ENCODE data around the gene NCKAP5.

Gene NCKAP5

GRCh38 chr2:132668189-132668823, 900.0 kb downstream of the NCKAP5 start:
- TF ChIP-seq, protein P1, sequence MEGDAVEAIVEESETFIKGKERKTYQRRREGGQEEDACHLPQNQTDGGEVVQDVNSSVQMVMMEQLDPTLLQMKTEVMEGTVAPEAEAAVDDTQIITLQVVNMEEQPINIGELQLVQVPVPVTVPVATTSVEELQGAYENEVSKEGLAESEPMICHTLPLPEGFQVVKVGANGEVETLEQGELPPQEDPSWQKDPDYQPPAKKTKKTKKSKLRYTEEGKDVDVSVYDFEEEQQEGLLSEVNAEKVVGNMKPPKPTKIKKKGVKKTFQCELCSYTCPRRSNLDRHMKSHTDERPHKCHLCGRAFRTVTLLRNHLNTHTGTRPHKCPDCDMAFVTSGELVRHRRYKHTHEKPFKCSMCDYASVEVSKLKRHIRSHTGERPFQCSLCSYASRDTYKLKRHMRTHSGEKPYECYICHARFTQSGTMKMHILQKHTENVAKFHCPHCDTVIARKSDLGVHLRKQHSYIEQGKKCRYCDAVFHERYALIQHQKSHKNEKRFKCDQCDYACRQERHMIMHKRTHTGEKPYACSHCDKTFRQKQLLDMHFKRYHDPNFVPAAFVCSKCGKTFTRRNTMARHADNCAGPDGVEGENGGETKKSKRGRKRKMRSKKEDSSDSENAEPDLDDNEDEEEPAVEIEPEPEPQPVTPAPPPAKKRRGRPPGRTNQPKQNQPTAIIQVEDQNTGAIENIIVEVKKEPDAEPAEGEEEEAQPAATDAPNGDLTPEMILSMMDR (IDR thresholded peaks at IDR 0.05; ENCODE audit: unreplicated experiment in 3 of 3) = peak; percentile 34 to 52 (median 38)
- H3K36me3 Mint-ChIP-seq (ENCODE audit: low read depth) = peaks cover 14% of the 10 kb centered on the region
- no peaks in the 10 kb centered on the region for H3K9me3 Mint-ChIP-seq
- H3K4me3 Mint-ChIP-seq = peak overlapping the region; percentile 86 to 87 (median 87)
- H3K4me1 Mint-ChIP-seq = peaks cover 33% of the 10 kb centered on the region
- H3K27me3 Mint-ChIP-seq (ENCODE audit: low read depth) = peaks cover 80% of the 10 kb centered on the region
- peak overlapping the region; percentile 5 to 61 (median 22) for H3K27ac Mint-ChIP-seq

- TF ChIP-seq, protein P1 (IDR thresholded peaks at IDR 0.05; ENCODE audit: unreplicated experiment in 3 of 3) = no peak
- Mint-ChIP-seq H3K4me3 (peak overlapping the region; percentile 86 to 87 (median 87)), H3K4me1 (peaks cover 36% of the 10 kb centered on the region), H3K36me3 (ENCODE audit: low read depth) (peaks cover 14% of the 10 kb centered on the region), H3K27me3 (ENCODE audit: low read depth) (peaks cover 75% of the 10 kb centered on the region), H3K9me3 (no peaks in the 10 kb centered on the region), H3K27ac (peak overlapping the region in 1 of 3 experiments; percentile 64)
Observed at GRCh38 chr2:132667706-132668105, 900.6 kb downstream of the NCKAP5 start.

DNA sequence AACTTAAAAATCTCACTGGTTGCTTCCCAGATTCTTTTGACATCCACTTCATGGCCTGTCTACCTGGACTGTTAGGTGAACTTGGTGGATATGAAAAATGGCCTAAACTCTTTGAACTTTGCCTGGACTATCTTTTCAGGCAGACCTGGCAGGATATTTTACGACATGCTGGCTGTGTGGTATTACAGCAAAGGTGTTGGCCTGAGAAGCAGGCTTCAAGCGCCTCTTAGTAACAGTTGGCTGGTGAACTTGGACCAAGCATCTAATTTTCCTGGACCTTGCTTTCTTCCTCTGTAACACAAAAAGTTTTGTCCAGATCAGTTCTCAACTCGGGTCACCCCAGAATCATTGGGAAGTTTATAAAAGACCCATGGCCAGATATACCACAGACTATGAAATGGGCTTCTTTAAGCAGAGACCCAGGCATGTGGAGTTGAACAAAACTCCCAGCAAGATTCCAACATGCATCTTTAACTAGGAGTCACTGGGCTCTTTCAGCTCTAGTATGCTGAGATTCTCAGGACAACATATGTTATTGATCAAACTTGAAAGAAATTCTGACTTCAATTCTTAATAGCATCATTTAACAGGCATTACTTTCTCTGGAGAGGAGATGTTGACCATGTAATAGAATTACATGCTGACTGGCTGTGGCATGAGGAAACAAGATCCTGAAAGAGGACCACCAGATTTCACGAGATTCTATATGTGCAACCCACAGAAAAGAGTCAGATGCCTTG, 902.7 kb downstream of the NCKAP5 start:
- peaks cover 26% of the 10 kb centered on the region for H3K36me3 Mint-ChIP-seq (ENCODE audit: low read depth)
- no peak overlapping the region for H3K4me3 Mint-ChIP-seq
- H3K27ac Mint-ChIP-seq = no peak overlapping the region
- TF ChIP-seq, protein P1 (IDR thresholded peaks at IDR 0.05; ENCODE audit: unreplicated experiment in 3 of 3) = no peak
- H3K9me3 Mint-ChIP-seq = no peaks in the 10 kb centered on the region
- H3K27me3 Mint-ChIP-seq (ENCODE audit: low read depth) = peaks cover 64% of the 10 kb centered on the region
- peaks cover 38% of the 10 kb centered on the region for H3K4me1 Mint-ChIP-seq

GRCh38 chr2:132664096-132664495, 904.2 kb downstream of the NCKAP5 start:
- no peak overlapping the region for H3K4me3 Mint-ChIP-seq
- H3K4me1 Mint-ChIP-seq = peaks cover 38% of the 10 kb centered on the region
- H3K9me3 Mint-ChIP-seq = no peaks in the 10 kb centered on the region
- peaks cover 37% of the 10 kb centered on the region for H3K36me3 Mint-ChIP-seq (ENCODE audit: low read depth)
- TF ChIP-seq, protein P1 (IDR thresholded peaks at IDR 0.05; ENCODE audit: unreplicated experiment in 3 of 3) = no peak
- no peak overlapping the region for H3K27ac Mint-ChIP-seq
- peaks cover 61% of the 10 kb centered on the region for H3K27me3 Mint-ChIP-seq (ENCODE audit: low read depth)

- peaks cover 50% of the 10 kb centered on the region for H3K36me3 Mint-ChIP-seq (ENCODE audit: low read depth)
- H3K4me1 Mint-ChIP-seq = peaks cover 27% of the 10 kb centered on the region
- H3K9me3 Mint-ChIP-seq = no peaks in the 10 kb centered on the region
- peak overlapping the region in 1 of 3 experiments; percentile 29 for H3K27ac Mint-ChIP-seq
- peak overlapping the region in 2 of 3 experiments; percentile 0 to 1 for H3K4me3 Mint-ChIP-seq
- TF ChIP-seq, protein P1 (IDR thresholded peaks at IDR 0.05; ENCODE audit: unreplicated experiment in 3 of 3) = no peak
- H3K27me3 Mint-ChIP-seq (ENCODE audit: low read depth) = peaks cover 56% of the 10 kb centered on the region
Observed at GRCh38 chr2:132662732-132663131, 905.5 kb downstream of the NCKAP5 start.

Measured in nephron (organoid).